ENCODE data around the gene METTL13. TPM values are rescaled to one million over a fixed set of nuclear protein-coding genes. Genes with fewer than 3 reads are reported as not detected.
A peak's percentile ranks its signal among the peaks of the same experiment; 100 is the strongest.

The METTL13 gene
- total and polyA plus RNA-seq, 2 of the 8 experiments (the other 6 are each of a cell fraction or from before 2014, with no cell fraction given) = 38.1 to 66.3 TPM

DNA sequence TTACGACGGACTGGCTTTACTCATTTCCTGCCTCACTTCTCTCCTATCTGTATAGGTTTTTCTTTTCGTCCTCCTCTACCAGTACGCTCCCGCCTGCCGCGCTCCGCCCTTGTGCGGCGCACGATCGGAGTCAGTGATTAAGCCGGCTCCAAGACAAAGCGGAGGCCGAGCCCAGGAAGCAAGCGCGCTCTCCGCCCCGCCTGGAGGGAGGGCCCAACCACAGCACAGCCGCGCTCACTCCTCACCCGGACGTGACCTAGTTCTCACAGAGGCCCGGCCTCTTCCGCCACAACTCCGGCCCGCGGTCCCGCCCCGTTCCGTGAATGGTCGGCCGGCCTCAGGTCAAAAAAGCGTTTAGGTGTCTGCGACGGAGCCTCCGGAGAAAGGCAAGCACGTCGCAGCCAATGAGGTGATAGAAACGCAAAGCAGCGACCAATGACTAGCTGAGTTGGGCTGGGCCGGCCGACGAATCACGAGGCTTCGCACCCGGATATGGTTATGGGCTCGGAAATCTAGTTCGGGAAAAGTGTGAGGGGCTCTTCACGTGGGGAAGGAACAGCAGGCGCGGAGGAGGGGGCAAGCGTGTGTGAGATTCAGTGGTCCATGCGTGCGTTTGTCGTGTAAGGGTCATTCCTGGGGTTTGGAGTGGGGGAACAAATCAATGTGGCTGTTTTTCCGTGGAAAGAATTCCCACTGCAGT is at the start of gene METTL13 (continued):
- TF ChIP-seq, protein P1, sequence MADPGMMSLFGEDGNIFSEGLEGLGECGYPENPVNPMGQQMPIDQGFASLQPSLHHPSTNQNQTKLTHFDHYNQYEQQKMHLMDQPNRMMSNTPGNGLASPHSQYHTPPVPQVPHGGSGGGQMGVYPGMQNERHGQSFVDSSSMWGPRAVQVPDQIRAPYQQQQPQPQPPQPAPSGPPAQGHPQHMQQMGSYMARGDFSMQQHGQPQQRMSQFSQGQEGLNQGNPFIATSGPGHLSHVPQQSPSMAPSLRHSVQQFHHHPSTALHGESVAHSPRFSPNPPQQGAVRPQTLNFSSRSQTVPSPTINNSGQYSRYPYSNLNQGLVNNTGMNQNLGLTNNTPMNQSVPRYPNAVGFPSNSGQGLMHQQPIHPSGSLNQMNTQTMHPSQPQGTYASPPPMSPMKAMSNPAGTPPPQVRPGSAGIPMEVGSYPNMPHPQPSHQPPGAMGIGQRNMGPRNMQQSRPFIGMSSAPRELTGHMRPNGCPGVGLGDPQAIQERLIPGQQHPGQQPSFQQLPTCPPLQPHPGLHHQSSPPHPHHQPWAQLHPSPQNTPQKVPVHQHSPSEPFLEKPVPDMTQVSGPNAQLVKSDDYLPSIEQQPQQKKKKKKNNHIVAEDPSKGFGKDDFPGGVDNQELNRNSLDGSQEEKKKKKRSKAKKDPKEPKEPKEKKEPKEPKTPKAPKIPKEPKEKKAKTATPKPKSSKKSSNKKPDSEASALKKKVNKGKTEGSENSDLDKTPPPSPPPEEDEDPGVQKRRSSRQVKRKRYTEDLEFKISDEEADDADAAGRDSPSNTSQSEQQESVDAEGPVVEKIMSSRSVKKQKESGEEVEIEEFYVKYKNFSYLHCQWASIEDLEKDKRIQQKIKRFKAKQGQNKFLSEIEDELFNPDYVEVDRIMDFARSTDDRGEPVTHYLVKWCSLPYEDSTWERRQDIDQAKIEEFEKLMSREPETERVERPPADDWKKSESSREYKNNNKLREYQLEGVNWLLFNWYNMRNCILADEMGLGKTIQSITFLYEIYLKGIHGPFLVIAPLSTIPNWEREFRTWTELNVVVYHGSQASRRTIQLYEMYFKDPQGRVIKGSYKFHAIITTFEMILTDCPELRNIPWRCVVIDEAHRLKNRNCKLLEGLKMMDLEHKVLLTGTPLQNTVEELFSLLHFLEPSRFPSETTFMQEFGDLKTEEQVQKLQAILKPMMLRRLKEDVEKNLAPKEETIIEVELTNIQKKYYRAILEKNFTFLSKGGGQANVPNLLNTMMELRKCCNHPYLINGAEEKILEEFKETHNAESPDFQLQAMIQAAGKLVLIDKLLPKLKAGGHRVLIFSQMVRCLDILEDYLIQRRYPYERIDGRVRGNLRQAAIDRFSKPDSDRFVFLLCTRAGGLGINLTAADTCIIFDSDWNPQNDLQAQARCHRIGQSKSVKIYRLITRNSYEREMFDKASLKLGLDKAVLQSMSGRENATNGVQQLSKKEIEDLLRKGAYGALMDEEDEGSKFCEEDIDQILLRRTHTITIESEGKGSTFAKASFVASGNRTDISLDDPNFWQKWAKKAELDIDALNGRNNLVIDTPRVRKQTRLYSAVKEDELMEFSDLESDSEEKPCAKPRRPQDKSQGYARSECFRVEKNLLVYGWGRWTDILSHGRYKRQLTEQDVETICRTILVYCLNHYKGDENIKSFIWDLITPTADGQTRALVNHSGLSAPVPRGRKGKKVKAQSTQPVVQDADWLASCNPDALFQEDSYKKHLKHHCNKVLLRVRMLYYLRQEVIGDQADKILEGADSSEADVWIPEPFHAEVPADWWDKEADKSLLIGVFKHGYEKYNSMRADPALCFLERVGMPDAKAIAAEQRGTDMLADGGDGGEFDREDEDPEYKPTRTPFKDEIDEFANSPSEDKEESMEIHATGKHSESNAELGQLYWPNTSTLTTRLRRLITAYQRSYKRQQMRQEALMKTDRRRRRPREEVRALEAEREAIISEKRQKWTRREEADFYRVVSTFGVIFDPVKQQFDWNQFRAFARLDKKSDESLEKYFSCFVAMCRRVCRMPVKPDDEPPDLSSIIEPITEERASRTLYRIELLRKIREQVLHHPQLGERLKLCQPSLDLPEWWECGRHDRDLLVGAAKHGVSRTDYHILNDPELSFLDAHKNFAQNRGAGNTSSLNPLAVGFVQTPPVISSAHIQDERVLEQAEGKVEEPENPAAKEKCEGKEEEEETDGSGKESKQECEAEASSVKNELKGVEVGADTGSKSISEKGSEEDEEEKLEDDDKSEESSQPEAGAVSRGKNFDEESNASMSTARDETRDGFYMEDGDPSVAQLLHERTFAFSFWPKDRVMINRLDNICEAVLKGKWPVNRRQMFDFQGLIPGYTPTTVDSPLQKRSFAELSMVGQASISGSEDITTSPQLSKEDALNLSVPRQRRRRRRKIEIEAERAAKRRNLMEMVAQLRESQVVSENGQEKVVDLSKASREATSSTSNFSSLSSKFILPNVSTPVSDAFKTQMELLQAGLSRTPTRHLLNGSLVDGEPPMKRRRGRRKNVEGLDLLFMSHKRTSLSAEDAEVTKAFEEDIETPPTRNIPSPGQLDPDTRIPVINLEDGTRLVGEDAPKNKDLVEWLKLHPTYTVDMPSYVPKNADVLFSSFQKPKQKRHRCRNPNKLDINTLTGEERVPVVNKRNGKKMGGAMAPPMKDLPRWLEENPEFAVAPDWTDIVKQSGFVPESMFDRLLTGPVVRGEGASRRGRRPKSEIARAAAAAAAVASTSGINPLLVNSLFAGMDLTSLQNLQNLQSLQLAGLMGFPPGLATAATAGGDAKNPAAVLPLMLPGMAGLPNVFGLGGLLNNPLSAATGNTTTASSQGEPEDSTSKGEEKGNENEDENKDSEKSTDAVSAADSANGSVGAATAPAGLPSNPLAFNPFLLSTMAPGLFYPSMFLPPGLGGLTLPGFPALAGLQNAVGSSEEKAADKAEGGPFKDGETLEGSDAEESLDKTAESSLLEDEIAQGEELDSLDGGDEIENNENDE (IDR thresholded peaks at IDR 0.05; ENCODE audit: insufficient replicate concordance, low read length) = no peak
- 0 out of 2 replicates have a peak, but pooled peaks have one; percentile 2 for TF ChIP-seq JUND (IDR thresholded peaks at IDR 0.05; ENCODE audit: low read length)
- TF ChIP-seq TAF1 (IDR thresholded peaks at IDR 0.05; ENCODE audit: low read depth, low read length) = peak; percentile 88
- TF ChIP-seq POLR2A (IDR thresholded peaks at IDR 0.05; ENCODE audit: control extremely low read depth in 1 of 2, low read depth in 2 of 2, low read length in 2 of 2) = peak; percentile 73 to 88
- TF ChIP-seq ZNF274 (IDR thresholded peaks at IDR 0.05; ENCODE audit: borderline replicate concordance, extremely low read depth, low read length) = no peak
- TF ChIP-seq FOSL1 (IDR thresholded peaks at IDR 0.05; ENCODE audit: insufficient read depth, low read depth, low read length) = no peak
- TF ChIP-seq BRCA1 (IDR thresholded peaks at IDR 0.05; ENCODE audit: low read depth, low read length) = no peak
- no peak for TF ChIP-seq RAD21 (IDR thresholded peaks at IDR 0.05 in 1 of 2, conservative IDR thresholded peaks at IDR 0.05 in 1 of 2; ENCODE audit: low read depth in 2 of 2, low read length in 2 of 2)
- TF ChIP-seq, protein P2, sequence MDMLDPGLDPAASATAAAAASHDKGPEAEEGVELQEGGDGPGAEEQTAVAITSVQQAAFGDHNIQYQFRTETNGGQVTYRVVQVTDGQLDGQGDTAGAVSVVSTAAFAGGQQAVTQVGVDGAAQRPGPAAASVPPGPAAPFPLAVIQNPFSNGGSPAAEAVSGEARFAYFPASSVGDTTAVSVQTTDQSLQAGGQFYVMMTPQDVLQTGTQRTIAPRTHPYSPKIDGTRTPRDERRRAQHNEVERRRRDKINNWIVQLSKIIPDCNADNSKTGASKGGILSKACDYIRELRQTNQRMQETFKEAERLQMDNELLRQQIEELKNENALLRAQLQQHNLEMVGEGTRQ (IDR thresholded peaks at IDR 0.05; ENCODE audit: low read length) = no peak
- TF ChIP-seq TBP (IDR thresholded peaks at IDR 0.05; ENCODE audit: low read depth, low read length) = peak; percentile 83
